HCT116 (cell line): Measurements from ENCODE around the gene DGKB. TPM values are rescaled to one million over a fixed set of nuclear protein-coding genes. Genes with fewer than 3 reads are reported as not detected.

Source experiments
- ATAC-seq: fragments of 200-7000 bp; cut with Tn5 transposase; 2 replicates; pipeline ENCODE4 v1.9.1; 2020; ENCODE audit warnings: mild to moderate bottlenecking, moderate library complexity
- BruUV-seq: library from RNA; stranded (reverse); fragments of 400-500 nt; replicated peaks from 2 replicates; lab custom pipeline; 2021; lab: Mats Ljungman, UMichigan
- CTCF ChIA-PET: fragments of 300-600 bp; sonication (Branson Sonifier 250); formaldehyde crosslinking; loops from one replicate; lab custom pipeline; 2021; ENCODE audit warnings: antibody characterized with exemption; lab: Charles Lee
- POLR2A ChIA-PET: fragments of 300-600, 350-600 bp; sonication (Branson Sonifier 250); formaldehyde crosslinking; loops from one replicate; lab custom pipeline; 2021; ENCODE audit warnings: antibody characterized with exemption; lab: Charles Lee
- RAD21 ChIA-PET, 2 experiments: fragments of 300-600 bp; sonication (Branson Sonifier 250); formaldehyde crosslinking; loops; one replicate each; lab custom pipeline; 2023; ENCODE audit warnings: low total read pairs in 2 of 2; ENCODE audit not compliant: uncharacterized antibody in 2 of 2, unreplicated experiment in 2 of 2, low non-redundant PET in 1 of 2; lab: Charles Lee
- DNase-seq: peaks from one replicate; pipeline ENCODE4 v3.0.0-alpha.2; 2010; ENCODE audit warnings: low read depth, low spot score
- H2AFZ ChIP-seq: fragments of 200-600 bp; shearing (Covaris generic), sonication (generic); 2 replicates; pipeline ENCODE4 v1.6.1; 2017; ENCODE audit warnings: low read depth, mixed run types, mixed read lengths, antibody characterized with exemption, low read length; ENCODE audit not compliant: poor library complexity, severe bottlenecking
- H3K27ac ChIP-seq: 2 replicates; pipeline ENCODE4 v1.5.1; 2012; ENCODE audit warnings: low read depth, low read length
- H3K27me3 ChIP-seq: fragments of 200-600 bp; sonication (generic); 2 replicates; pipeline ENCODE4 v1.6.1; 2016; ENCODE audit warnings: mixed run types, low read length, mixed read lengths; ENCODE audit not compliant: insufficient read depth
- H3K36me3 ChIP-seq, 2 experiments: fragments of 200-500 bp in 1 of 2; fragments of 200-600 bp in 1 of 2; sonication (Bioruptor generic) in 1 of 2; sonication (generic) in 1 of 2; 2 replicates each; pipeline versions ENCODE4 v1.5.1 to v1.6.1; 2014 to 2016; ENCODE audit warnings: low read length in 2 of 2, inconsistent platforms in 1 of 2, mixed read lengths in 1 of 2, mixed run types in 1 of 2; ENCODE audit not compliant: insufficient read depth in 2 of 2, control insufficient read depth in 1 of 2
- H3K4me1 ChIP-seq, 2 experiments: fragments of 200-600 bp in 1 of 2; sonication (generic) in 1 of 2; 2 replicates each; pipeline versions ENCODE4 v1.5.1 to v1.6.1; 2012 to 2017; ENCODE audit warnings: low read length in 2 of 2, inconsistent platforms in 1 of 2, mild to moderate bottlenecking in 1 of 2, mixed read lengths in 1 of 2, mixed run types in 1 of 2, moderate library complexity in 1 of 2; ENCODE audit not compliant: insufficient read depth in 2 of 2, control insufficient read depth in 1 of 2
- H3K4me2 ChIP-seq: fragments of 200-600 bp; sonication (generic); 2 replicates; pipeline ENCODE4 v1.6.1; 2017; ENCODE audit warnings: mixed run types, low read length, mixed read lengths
- H3K4me3 ChIP-seq, 2 experiments: fragments of 200-600 bp in 1 of 2; sonication (generic) in 1 of 2; replicated peaks in 1 of 2; 2 replicates each; pipeline ENCODE4 v1.5.1; 2011 to 2016; ENCODE audit warnings: low read length in 2 of 2, control low read depth in 1 of 2, low read depth in 1 of 2, mild to moderate bottlenecking in 1 of 2, mixed read lengths in 1 of 2, mixed run types in 1 of 2
- H3K79me2 ChIP-seq: fragments of 200-600 bp; sonication (generic); 2 replicates; pipeline ENCODE4 v1.6.1; 2017; ENCODE audit warnings: mild to moderate bottlenecking, mixed run types, low read length, moderate library complexity, mixed read lengths; ENCODE audit not compliant: insufficient read depth
- H3K9ac ChIP-seq: fragments of 200-600 bp; sonication (generic); 2 replicates; pipeline ENCODE4 v1.6.1; 2016; ENCODE audit warnings: low read length, mixed read lengths
- H3K9me2 ChIP-seq: fragments of 200-600 bp; sonication (generic), shearing (Covaris generic); 2 replicates; pipeline ENCODE4 v1.6.1; 2017; ENCODE audit warnings: mixed run types, mild to moderate bottlenecking, moderate library complexity; ENCODE audit not compliant: insufficient read depth
- H3K9me3 ChIP-seq, 2 experiments: fragments of 200-500 bp in 1 of 2; fragments of 200-600 bp in 1 of 2; sonication (Bioruptor generic) in 1 of 2; sonication (generic) in 1 of 2; 2 replicates each; pipeline ENCODE4 v1.6.1; 2014 to 2017; ENCODE audit warnings: low read length in 2 of 2, mixed read lengths in 2 of 2, inconsistent platforms in 1 of 2, low read depth in 1 of 2, mild to moderate bottlenecking in 1 of 2, mixed run types in 1 of 2, moderate library complexity in 1 of 2; ENCODE audit not compliant: control insufficient read depth in 1 of 2, insufficient read depth in 1 of 2
- H4K20me1 ChIP-seq: fragments of 200-600 bp; sonication (generic), shearing (Covaris generic); 2 replicates; pipeline ENCODE4 v1.6.1; 2017; ENCODE audit warnings: mixed run types, mild to moderate bottlenecking, moderate library complexity; ENCODE audit not compliant: insufficient read depth
- EGR1 ChIP-seq: IDR thresholded peaks from 2 replicates; pipeline ENCODE4 v1.6.1; 2012; ENCODE audit warnings: low read depth
- EZH2 ChIP-seq: fragments of 200-600 bp; sonication (generic); IDR thresholded peaks from 2 replicates; pipeline ENCODE4 v1.6.1; 2017; ENCODE audit warnings: antibody characterized with exemption, mixed run types
- EZH2phosphoT487 ChIP-seq: fragments of 200-600 bp; IDR thresholded peaks from 2 replicates; pipeline ENCODE4 v1.6.1; 2018; ENCODE audit warnings: antibody characterized with exemption, borderline replicate concordance
- FOSL1 ChIP-seq: IDR thresholded peaks from 2 replicates; pipeline ENCODE4 v1.6.1; 2012; ENCODE audit warnings: low read depth
- JUND ChIP-seq: IDR thresholded peaks from 2 replicates; pipeline ENCODE4 v1.6.1; 2012
- MAX ChIP-seq: IDR thresholded peaks from 2 replicates; pipeline ENCODE4 v1.6.1; 2012
- POLR2A ChIP-seq: IDR thresholded peaks from 2 replicates; pipeline ENCODE4 v1.7.0; 2011; ENCODE audit warnings: borderline replicate concordance; ENCODE audit not compliant: insufficient read depth, insufficient read length; ENCODE audit errors: extremely low read depth
- RAD21 ChIP-seq: IDR thresholded peaks from 2 replicates; pipeline ENCODE4 v1.6.1; 2012; ENCODE audit warnings: low read depth, mild to moderate bottlenecking
- SIN3A ChIP-seq: IDR thresholded peaks from 2 replicates; pipeline ENCODE4 v1.6.1; 2012; ENCODE audit warnings: low read depth
- SRF ChIP-seq: IDR thresholded peaks from 2 replicates; pipeline ENCODE4 v1.6.1; 2012; ENCODE audit warnings: low read depth
- TCF7L2 ChIP-seq: IDR thresholded peaks from 2 replicates; pipeline ENCODE4 v1.7.0; 2011; ENCODE audit warnings: borderline replicate concordance, inconsistent platforms; ENCODE audit not compliant: insufficient read depth, insufficient read length; ENCODE audit errors: extremely low read depth
- YY1 ChIP-seq: IDR thresholded peaks from 2 replicates; pipeline ENCODE4 v1.6.1; 2011; ENCODE audit warnings: low read length, low read depth, moderate library complexity, mild to moderate bottlenecking; ENCODE audit not compliant: insufficient replicate concordance; ENCODE audit errors: extremely low read depth
- ZBTB33 ChIP-seq: IDR thresholded peaks from 2 replicates; pipeline ENCODE4 v1.6.1; 2011; ENCODE audit warnings: mild to moderate bottlenecking, low read length, moderate library complexity; ENCODE audit not compliant: insufficient replicate concordance; ENCODE audit errors: extremely low read depth
- ZFX ChIP-seq: fragments of 450-650 bp; IDR thresholded peaks from 2 replicates; pipeline ENCODE4 v1.6.1; 2017
- ZNF274 ChIP-seq: fragments of 200-500 bp; sonication (Bioruptor generic); IDR thresholded peaks from 2 replicates; pipeline ENCODE4 v1.6.1; 2014; ENCODE audit warnings: mild to moderate bottlenecking, low read depth, low read length, inconsistent platforms
- intact Hi-C: fragments of 100-400 bp; cut with micrococcal nuclease; formaldehyde crosslinking; loops from 2 replicates; pipeline ENCODE4 v1.10.0; 2022
- total RNA-seq: library from RNA; stranded (reverse); gene quantifications from one replicate; pipeline ENCODE4 v1.2.1, GENCODE V29; 2021; ENCODE audit not compliant: unreplicated experiment
- TF ChIP-seq, protein P1 (sequence below): IDR thresholded peaks from 2 replicates; pipeline ENCODE4 v1.6.1; 2012; ENCODE audit warnings: low read depth

DGKB gene
- total RNA-seq, 1 experiment from 2014 or later, result 0.05 TPM

- no peaks in the 10 kb centered on the region for H3K9me3 ChIP-seq
- no peak overlapping the region for H3K4me3 ChIP-seq
- H3K79me2 ChIP-seq, result no peaks in the 10 kb centered on the region
- H3K36me3 ChIP-seq, result no peaks in the 10 kb centered on the region
- POLR2A ChIA-PET, result no interaction called here
- intact Hi-C loops, result no loop called here
- H3K9me2 ChIP-seq, result no peaks in the 10 kb centered on the region; the same call in 1 of the 2 replicates
- no peak overlapping the region for H2AFZ ChIP-seq
- no peak overlapping the region for H3K4me2 ChIP-seq
- H3K27ac ChIP-seq, result no peak overlapping the region
- RAD21 ChIA-PET, result no interaction called here
- H4K20me1 ChIP-seq, result no peaks in the 10 kb centered on the region
- DNase-seq (no peak), ATAC-seq (no peak)
- H3K27me3 ChIP-seq, result no peaks in the 10 kb centered on the region
- no peak overlapping the region for H3K9ac ChIP-seq
- CTCF ChIA-PET, result interaction anchor here (1.2 kb wide), 1 partner anchor 187 kb away, joined by 3 read pairs; no protein-coding TSS in a partner anchor
- BruUV-seq, result no TSS peak
- TF ChIP-seq YY1, result no peak
- no peak for TF ChIP-seq ZNF274
- TF ChIP-seq SIN3A, result no peak
- TF ChIP-seq TCF7L2, result no peak
- no peak for TF ChIP-seq FOSL1
- no peak for TF ChIP-seq ZFX
- no peak for TF ChIP-seq SRF
- TF ChIP-seq POLR2A, result no peak
- no peak for TF ChIP-seq RAD21
- TF ChIP-seq MAX, result no peak
- TF ChIP-seq, protein P1, sequence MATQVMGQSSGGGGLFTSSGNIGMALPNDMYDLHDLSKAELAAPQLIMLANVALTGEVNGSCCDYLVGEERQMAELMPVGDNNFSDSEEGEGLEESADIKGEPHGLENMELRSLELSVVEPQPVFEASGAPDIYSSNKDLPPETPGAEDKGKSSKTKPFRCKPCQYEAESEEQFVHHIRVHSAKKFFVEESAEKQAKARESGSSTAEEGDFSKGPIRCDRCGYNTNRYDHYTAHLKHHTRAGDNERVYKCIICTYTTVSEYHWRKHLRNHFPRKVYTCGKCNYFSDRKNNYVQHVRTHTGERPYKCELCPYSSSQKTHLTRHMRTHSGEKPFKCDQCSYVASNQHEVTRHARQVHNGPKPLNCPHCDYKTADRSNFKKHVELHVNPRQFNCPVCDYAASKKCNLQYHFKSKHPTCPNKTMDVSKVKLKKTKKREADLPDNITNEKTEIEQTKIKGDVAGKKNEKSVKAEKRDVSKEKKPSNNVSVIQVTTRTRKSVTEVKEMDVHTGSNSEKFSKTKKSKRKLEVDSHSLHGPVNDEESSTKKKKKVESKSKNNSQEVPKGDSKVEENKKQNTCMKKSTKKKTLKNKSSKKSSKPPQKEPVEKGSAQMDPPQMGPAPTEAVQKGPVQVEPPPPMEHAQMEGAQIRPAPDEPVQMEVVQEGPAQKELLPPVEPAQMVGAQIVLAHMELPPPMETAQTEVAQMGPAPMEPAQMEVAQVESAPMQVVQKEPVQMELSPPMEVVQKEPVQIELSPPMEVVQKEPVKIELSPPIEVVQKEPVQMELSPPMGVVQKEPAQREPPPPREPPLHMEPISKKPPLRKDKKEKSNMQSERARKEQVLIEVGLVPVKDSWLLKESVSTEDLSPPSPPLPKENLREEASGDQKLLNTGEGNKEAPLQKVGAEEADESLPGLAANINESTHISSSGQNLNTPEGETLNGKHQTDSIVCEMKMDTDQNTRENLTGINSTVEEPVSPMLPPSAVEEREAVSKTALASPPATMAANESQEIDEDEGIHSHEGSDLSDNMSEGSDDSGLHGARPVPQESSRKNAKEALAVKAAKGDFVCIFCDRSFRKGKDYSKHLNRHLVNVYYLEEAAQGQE, result no peak
- TF ChIP-seq EGR1, result no peak
- no peak for TF ChIP-seq JUND
- no peak for TF ChIP-seq EZH2
- TF ChIP-seq EZH2phosphoT487, result no peak
- TF ChIP-seq ZBTB33, result no peak
- H3K4me1 ChIP-seq, result no peaks in the 10 kb centered on the region
Measured at GRCh38 chr7:14504134-14504533, 398.4 kb downstream of the DGKB start.
